Dermis microvascular lymphatic vessel endothelial cell (primary cell): ENCODE results near the gene OXCT2. TPM values are rescaled to one million over a fixed set of nuclear protein-coding genes. Genes with fewer than 3 reads are reported as not detected.

Experiments
- DNase-seq, 2 donors: peaks; one replicate each; pipeline versions ENCODE4 v3.0.0 to v3.0.0-alpha.2; 2010; ENCODE audit warnings: low read depth in 2 of 2
- total RNA-seq: library from RNA; depleted of rRNA; stranded (reverse); fragments of >200 nt; gene quantifications from 2 replicates; pipeline ENCODE4 v1.2.1, GENCODE V29; 2014

Gene OXCT2
- total RNA-seq, 1 donor from 2014 or later: 3.6 TPM

- no peak for DNase-seq
Observed at GRCh38 chr1:39762550-39763540, 8.3 kb downstream of the OXCT2 start.

- no peak for DNase-seq
Observed at GRCh38 chr1:39761557-39762260, 9.4 kb downstream of the OXCT2 start.

GRCh38 chr1:39761016-39761415, 10.1 kb downstream of the OXCT2 start:
- DNase-seq: no peak

- no peak for DNase-seq
Observed at GRCh38 chr1:39760074-39761008, 10.8 kb downstream of the OXCT2 start.

- DNase-seq: no peak
Observed at GRCh38 chr1:39759436-39759726, 11.8 kb downstream of the OXCT2 start.

GRCh38 chr1:39758556-39759435, 12.4 kb downstream of the OXCT2 start:
- no peak for DNase-seq

- DNase-seq: no peak
Observed at GRCh38 chr1:39757501-39757900, 13.6 kb downstream of the OXCT2 start.

- DNase-seq: peak; percentile 40 to 60
Observed at GRCh38 chr1:39755965-39756659, 15.0 kb downstream of the OXCT2 start.

GRCh38 chr1:39754906-39755504, 16.1 kb downstream of the OXCT2 start:
- DNase-seq: no peak

GRCh38 chr1:39754026-39754570, 17.1 kb downstream of the OXCT2 start:
- peak; percentile 72 to 87 for DNase-seq

GRCh38 chr1:39753132-39754025, 17.8 kb downstream of the OXCT2 start:
- no peak for DNase-seq

GRCh38 chr1:39752703-39753102, 18.4 kb downstream of the OXCT2 start:
- no peak for DNase-seq

- peak in 1 of 2 donors; percentile 10 for DNase-seq
Observed at GRCh38 chr1:39751595-39751994, 19.6 kb downstream of the OXCT2 start.

- DNase-seq: no peak
Observed at GRCh38 chr1:39745016-39745670, 26.0 kb downstream of the OXCT2 start.

- peak; percentile 74 to 88 for DNase-seq
Observed at GRCh38 chr1:39738622-39739366, 32.4 kb downstream of the OXCT2 start, which contains the start of gene PPIE. Gene PPIE, plus strand, starts transcription at chr1:39738882. Its CDS starts 19 bp downstream, at chr1:39738901.

- peak in 1 of 2 donors; percentile 29 for DNase-seq
Observed at GRCh38 chr1:39737546-39738169, 33.5 kb downstream of the OXCT2 start.
